HepG2 (cell line): Measurements from ENCODE around the gene SHANK3.

Experiments
- NFATC3 ChIP-seq: sonication (generic); formaldehyde crosslinking; IDR thresholded peaks from 2 replicates; pipeline ENCODE4 v1.5.1; 2020; ENCODE audit warnings: mild to moderate bottlenecking, missing genetic modification reagents
- ZNF512 ChIP-seq: sonication (generic); formaldehyde crosslinking; IDR thresholded peaks from 2 replicates; pipeline ENCODE4 v1.4.0; 2020; ENCODE audit warnings: mild to moderate bottlenecking, missing genetic modification reagents

- TF ChIP-seq ZNF512 (CRISPR knock-in tag) (no peak), NFATC3 (CRISPR knock-in tag) (no peak)
These were observed 23.0 kb downstream of the SHANK3 start for GRCh38 chr22:50695421-50696250.
